Measurements from ENCODE around the gene SELE.

- TF ChIP-seq, protein P1, sequence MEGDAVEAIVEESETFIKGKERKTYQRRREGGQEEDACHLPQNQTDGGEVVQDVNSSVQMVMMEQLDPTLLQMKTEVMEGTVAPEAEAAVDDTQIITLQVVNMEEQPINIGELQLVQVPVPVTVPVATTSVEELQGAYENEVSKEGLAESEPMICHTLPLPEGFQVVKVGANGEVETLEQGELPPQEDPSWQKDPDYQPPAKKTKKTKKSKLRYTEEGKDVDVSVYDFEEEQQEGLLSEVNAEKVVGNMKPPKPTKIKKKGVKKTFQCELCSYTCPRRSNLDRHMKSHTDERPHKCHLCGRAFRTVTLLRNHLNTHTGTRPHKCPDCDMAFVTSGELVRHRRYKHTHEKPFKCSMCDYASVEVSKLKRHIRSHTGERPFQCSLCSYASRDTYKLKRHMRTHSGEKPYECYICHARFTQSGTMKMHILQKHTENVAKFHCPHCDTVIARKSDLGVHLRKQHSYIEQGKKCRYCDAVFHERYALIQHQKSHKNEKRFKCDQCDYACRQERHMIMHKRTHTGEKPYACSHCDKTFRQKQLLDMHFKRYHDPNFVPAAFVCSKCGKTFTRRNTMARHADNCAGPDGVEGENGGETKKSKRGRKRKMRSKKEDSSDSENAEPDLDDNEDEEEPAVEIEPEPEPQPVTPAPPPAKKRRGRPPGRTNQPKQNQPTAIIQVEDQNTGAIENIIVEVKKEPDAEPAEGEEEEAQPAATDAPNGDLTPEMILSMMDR (conservative IDR thresholded peaks at IDR 0.05 in 1 of 2, IDR thresholded peaks at IDR 0.05 in 1 of 2; ENCODE audit: low read depth in 1 of 2, low read length in 2 of 2): no peak
- TF ChIP-seq EZH2 (IDR thresholded peaks at IDR 0.05; ENCODE audit: low read length, missing control alignments): no peak
Observed at GRCh38 chr1:169682071-169682470, 51.8 kb downstream of the SELE start.
